IPS-11a (cell line): ENCODE measurements around the gene ADAMTSL2.

ENCODE experiments used
- H3K4me3 ChIP-seq: one replicate; pipeline ENCODE4 v1.5.1; 2013; ENCODE audit warnings: low read depth, low read length, control low read depth

The ADAMTSL2 gene

DNA sequence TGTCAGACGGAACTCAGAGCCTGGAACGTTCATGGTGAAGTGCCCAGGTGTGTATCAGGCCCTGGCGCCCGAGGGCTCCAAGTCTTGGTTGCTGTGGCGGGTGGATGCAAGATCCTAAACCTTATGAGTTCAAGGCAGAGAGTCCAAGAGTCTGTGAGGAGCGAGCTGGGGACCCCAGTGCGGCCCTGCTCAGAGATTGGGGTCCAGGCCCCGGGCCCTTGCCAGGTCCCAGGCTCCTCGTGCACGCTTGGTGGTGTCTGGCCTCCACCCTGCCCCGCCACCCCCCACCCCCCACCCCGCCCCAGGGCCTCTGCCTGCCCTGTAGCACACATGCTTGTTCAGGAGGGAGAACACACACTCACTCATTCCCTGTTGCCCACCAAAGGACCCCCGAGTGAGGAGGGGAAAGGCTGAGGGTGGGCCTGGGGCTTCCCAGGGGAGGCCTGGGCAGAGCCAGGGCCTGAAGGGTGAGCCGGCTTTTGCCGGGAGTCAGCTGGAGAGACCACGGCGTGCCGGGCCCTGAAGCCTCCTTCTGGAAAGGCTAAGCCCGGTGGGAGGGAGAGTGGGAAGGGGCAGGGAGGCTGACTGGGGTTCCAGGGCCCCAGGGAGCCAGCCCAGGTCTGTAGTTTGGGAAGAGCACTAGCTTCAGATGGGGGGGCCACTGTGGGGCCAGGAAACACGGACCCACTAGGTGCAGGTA lies 37.5 kb downstream of the ADAMTSL2 start:
- H3K4me3 ChIP-seq = no peak overlapping the region

DNA sequence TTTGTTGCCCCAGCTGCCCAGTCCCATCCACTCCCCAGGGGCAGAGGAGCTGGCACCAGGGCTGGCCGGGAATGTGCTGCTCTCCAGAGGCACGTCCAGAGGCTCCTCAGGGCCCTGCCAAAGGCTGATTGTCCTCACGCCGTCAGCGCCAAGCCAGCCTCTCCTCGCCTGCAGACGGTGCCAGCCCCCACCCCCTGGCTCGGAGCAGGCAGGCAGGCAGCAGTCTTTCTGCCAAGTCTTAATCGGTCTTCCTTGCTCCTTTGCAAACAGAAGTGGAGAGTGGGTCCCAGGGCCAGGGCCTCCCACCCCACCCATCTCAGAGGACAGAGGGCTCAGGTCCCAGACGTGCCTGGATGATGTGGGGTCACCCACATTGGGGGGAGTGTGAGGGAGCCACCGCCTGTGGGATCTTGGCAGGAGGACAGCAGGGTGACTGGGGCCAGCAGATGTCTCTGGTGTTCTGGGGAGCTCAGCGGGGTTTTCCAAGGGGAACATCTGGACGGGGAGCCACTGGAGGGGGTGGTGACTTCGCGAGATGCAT lies 38.4 kb downstream of the ADAMTSL2 start:
- no peak overlapping the region for H3K4me3 ChIP-seq

DNA sequence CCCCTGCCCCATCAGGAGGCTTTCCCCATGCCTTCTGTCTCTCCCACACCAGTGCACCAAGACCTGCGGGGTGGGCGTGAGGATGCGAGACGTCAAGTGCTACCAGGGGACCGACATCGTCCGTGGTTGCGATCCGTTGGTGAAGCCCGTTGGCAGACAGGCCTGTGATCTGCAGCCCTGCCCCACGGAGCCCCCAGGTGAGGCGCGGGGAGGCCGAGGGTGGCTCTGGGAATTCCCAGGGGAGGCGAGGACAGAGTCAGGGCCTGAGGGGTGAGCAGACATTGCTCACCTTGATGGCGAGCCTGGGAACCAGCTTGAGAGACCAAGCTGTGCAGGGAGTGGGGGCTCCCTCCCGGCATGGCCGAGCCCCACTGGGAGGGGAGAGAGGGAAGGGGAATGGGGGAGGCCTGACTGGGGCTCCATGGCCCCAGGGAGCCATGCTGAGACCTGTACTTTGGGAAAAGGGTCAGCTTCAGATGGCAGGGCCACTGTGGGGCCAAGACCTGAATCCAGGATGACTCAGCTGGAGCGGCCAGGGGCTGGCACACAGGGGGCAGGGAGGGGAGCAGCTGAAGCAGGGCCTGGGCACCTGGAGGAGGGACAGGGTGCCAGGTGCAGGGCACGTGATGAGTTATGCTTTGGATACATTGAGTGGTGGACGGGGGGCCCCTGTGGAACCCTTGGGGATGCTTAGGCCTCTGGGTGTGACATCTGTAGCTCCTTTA lies 39.4 kb downstream of the ADAMTSL2 start:
- no peak overlapping the region for H3K4me3 ChIP-seq

DNA sequence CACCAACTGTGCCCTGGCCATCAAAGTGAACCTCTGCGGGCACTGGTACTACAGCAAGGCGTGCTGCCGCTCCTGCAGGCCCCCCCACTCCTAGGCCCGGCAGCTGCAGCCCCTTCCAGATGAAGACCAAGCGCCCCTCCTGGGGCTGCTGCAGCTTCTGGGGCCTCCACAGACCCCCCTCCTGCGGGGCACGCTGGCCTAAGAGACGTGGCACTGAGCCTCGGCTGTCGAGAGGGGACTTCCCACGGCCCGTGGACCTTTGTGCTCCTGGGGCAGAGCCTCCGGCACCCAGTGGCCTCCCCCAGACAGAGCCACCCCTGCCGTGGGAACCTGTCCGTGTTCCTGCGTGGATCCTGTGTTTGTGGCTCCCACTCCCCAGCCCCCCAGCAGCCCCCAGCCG lies 40.3 kb downstream of the ADAMTSL2 start:
- H3K4me3 ChIP-seq = no peak overlapping the region

DNA sequence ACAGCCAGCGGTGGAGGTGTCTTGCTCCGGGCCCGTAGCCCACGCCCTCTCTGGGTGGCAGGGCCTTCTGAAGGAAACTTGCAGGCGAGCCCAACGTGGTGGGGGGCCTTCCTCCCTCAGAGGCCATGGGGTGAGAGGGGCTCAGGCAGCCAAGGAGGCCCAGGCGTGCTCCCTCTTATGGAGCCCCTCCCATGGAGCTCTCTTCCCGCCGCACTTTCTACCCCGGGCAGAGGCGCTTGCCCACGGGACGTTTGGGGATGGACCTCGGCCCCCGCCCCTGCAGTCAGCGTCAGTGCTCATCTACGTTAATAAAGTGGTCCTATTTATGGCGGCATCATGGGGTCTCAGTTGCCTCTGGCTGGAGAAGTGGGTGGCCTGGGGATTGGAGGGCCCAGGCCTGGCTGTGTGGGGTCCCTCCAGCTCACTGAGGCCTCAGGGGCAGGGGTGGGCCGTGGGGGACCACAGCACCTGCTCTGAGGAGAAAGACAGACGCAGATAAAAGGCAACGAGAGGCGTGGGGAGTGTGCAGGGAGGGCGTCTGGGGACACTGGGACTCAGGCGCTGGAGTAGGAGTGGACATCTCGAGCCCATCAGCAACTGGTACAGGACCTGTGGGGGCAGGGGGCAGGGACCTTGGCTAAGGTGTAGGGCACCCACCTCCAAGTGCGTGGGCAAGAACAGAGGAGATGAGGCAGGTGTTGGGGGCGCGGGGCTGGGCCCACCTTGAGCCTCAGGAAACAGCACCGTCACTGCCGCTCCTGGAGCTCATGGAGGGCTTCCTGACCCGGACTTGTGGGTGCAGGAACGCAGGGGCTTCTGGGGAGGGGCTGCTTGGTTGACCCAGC lies 40.9 kb downstream of the ADAMTSL2 start:
- no peak overlapping the region for H3K4me3 ChIP-seq

DNA sequence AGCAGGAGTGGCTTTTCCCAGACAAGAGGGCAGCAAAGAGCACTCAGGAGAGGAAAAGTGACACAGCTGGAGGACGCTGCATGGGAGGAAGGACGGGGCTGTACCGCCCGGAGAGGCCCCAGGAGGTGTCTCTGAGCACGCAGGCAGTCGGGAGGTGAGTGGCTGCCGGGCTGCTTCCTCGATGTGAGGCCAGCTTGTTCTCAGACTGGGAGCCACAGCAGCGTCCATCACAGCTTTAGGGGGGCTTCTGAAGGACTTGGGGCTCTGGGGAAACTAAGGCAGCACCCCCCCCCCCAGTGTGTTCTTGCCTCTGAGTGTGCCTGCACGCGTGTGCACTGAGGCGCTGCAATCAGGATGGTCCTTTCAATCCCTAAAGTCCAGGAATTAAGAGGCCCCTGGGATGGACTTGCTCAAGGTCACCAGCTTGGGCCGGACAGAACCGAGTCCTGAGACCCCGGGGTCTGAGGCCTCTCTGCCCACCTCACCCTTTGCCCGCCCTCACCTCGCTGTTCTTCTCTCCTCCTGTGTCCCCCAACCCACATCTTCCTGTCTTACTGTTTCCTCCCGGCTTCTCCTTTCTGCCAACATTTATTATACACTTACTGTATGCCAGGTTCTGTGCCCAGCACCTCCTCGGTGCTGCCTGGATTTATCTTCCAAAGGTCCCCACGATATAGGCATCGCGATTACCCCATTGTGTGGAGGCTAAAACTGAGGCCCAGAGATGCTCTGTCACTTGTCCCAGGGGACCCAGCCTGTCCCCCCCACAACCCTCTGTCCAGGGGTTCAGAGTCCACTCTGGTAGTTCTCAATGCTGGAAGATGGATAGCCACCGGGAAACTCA lies 41.7 kb downstream of the ADAMTSL2 start:
- H3K4me3 ChIP-seq = no peak overlapping the region

DNA sequence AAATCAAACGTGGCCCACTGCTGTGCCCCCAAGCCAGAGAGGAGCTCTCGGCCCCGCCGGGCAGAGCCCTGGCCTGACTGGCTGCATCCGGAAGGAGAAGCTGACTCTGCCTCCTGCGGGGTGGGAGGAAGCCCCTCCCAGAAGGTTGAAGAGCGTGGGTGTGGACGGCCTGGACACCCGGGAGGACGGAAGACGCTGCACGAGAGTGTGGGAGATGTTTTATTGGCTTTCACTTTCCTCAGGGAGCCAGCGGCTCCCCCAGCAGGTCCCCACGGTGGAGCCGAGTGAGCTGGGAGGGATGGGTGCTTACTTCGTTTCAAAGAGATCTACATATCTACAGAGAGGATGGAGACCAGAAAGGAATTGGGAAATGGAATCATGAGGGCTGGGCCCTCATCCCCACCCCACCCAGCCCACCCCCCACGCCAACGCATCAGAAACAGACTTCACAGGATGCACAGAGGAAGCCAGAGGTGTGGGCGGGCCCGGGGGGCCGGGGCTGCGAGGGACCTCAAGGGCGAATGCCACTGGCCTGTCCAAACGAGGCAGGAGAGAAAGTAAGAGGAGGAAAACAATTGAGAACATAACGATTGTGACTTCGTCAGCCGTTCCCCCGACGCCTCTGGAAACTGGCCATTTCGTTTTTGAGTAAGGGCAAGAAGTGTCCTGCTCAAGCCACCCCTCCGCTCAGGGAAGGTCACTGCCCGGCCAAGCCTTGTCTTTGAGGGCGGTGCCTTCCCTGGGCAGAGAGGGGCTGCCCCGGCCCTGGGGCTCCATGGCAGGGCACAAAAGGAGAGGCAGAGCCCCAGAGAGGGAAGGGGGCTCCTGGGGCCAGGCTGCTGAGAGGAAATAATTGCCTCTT lies 42.6 kb downstream of the ADAMTSL2 start:
- H3K4me3 ChIP-seq = no peak overlapping the region

DNA sequence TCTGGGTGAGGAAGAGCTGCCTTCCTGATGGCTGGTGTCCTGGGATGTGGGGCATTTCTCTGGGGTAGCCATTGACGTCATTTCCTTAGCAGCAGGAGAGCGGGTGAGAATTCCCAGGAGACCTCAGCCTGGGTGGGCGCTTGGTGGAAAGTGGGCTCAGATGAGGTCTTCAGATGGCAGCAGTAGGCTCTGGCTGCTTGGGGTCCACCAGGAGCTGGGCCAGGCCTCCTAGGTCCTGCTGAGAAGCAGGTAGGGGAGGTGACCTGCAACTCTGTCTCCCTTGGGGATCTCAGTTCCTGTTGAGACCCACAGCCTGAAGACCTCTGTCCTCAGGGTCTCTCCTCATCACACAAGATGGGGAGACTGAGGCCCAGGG lies 43.2 kb downstream of the ADAMTSL2 start:
- no peak overlapping the region for H3K4me3 ChIP-seq

DNA sequence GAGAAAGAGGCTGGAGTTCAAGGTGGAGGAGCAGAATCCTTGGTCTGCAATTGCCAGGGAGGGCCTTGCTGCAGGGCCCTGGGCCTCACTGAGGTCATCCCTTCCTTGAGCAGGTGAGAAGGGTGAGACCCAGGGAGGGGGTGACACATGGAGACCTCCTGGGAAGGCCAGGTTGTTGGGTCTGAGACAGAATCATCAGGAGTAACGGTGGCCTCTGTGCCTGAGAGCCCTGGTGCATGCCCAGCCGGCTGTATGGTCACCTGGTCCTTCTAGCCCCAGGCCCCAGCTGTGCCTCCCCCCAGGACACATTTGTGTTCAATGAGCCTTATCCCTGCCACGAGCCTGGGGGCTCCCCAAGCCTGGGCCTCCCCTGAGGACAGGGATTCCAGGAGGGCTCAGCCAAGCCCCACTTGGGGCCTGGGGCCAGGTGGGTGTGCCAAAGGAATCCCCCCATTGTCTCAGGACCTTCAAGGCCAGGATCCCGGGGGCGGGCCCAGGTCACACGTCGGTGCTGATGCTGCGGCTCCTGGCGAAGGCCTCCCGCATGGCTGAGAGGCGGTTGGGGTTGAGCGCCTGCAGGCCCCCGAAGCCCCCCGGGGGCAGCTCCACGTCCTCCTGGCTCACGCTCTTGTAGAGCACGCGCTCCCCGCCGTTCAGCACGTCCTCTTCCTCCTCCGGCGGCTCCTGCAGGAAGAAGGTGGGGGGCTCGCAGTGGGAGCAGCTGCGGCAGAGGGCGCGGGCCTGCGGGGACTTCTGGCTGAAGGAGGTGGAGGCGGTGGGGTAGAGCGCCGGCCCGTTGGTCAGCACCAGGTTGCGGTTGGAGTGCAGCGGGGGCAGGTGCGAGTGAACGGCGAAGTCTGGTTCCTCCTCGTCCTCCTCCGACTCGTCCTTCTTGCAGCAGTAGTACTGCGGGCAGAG lies 44.3 kb downstream of the ADAMTSL2 start:
- H3K4me3 ChIP-seq = no peak overlapping the region

DNA sequence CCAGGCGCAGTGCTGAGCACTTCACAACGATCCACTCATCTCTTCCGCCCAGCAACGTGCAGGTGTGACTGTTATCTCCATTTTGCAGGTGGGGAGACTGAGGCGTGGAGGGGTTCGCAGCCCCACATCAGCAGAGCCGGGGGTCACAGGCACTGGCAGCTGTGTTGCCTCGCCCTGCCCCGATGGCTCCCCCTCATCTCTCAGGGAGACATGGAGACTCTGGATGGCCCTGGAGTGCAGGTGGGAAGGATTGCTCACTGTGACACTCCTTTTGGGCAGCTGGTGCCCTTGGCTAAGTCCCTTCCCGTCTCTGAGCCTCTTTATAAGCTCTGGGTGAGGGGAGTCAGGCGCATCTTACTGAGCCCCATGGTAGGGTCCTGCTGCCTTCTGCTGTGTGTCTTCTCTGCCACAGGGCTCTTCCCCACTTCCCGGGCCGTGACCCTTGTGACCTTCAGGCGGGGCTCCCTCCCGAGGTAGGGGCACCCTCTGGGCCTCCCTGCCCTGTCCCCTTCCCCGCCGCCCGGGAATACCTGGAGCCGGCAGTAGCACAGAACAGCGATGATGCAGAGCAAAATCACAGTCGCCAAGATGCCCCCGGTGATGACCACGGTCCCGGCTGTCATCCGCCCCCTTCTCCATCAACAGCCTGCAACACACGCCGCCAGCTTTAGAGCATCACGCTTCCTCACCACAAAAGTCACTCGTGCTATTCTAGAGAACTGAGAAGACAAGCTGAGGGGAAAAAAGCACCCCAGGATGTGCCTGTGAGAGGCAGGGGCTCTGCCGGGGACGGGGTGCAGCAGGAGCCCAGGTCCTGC lies 45.3 kb downstream of the ADAMTSL2 start:
- H3K4me3 ChIP-seq = no peak overlapping the region

DNA sequence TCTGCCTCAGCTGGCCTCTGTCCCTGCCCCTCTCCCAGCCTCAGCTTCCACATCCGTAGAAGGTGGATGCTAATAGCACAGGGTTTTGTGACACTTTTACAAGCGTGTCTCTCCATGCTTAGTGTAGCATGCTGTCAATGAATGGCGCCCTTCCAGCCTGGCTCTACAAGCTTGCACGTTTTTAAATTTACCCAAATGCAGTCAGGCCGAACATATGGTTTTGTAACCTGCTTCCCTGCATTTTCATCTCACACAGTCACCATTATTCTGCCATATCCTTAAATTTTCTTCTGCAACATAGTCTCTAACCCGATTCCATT lies 45.9 kb downstream of the ADAMTSL2 start:
- no peak overlapping the region for H3K4me3 ChIP-seq

DNA sequence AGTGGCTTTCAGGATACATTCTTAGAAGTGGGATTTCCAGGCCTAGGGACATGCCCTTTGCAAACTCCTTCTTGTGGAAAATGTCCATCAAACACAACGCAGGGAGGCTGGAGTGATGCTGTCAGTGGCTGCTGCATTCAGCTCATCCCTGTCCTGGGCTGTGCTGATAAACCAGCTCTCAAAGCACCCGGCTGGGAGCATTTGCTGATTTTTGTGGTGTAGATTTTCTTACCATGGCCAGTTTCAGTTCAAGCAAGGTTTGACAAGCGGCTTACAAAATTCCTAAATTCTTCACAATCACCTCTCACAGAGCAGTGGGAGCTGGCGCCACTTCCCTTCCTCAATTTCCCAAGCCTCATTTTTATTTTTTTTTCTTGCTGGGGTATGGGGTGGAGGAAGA lies 46.5 kb downstream of the ADAMTSL2 start:
- H3K4me3 ChIP-seq = no peak overlapping the region

DNA sequence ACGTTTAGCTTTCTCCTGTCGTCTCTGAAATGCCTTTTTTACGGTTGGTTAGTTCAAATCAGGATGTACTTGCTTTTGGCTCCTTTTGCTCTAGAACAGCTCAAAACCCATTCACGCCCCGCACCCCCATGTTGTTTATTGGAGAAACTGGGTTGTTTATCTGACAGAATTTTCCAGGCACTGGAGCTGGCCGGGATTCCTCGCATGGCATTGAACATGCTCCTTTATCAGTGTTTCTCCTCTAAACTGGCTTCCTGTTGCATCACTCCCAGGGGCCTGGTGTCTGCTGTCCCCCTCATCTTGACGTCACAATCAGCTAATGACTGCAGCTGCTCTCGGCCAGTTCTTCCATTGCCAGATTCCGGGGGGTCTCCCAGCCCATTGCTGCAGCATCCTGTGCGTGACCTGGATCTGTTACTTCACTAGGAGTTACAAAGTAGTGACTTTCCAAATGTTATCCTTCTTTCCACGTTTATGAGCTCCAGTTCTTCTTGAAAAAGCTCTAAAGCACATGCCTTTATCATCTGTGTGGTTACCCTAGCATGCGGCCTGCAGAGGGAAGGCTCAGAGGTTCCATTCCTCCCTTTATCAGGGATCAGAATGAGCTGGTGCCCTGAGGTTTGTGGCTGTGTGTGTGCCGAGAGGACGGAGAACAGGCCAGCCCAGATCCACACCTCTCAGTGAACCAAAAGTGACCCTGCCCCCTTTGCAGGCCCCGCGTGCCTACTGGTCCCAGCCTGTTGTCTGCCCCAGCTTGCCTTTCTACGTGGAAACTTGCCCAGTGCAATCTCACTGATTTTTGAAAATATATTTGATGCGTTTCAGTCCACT lies 47.2 kb downstream of the ADAMTSL2 start:
- no peak overlapping the region for H3K4me3 ChIP-seq

DNA sequence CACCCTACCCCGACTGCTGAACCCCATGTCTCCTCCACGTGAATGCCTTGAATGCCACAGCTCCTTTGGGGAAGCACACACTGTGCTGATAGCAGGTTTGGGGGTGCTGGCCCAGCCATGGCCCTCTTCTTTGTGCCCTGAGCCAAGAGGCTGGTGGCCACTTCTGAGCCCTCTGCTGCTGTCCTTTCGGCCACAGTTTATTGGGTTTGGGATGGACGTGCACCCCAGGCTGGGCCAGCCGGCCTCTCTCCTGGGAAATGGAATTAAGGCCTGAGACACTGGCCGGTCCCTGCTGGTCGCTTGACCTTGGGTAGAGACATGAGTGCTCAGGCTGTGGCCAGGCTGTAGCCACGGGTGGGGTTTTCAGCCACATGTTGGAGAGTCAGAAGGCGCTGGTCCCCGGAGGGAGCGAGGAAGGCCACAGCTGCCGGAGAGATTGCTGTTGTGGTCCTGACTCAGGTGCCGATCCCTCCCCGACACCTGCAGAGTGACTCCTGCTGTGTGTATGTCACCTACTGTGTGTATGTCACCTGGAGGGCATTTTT lies 48.1 kb downstream of the ADAMTSL2 start:
- H3K4me3 ChIP-seq = no peak overlapping the region

DNA sequence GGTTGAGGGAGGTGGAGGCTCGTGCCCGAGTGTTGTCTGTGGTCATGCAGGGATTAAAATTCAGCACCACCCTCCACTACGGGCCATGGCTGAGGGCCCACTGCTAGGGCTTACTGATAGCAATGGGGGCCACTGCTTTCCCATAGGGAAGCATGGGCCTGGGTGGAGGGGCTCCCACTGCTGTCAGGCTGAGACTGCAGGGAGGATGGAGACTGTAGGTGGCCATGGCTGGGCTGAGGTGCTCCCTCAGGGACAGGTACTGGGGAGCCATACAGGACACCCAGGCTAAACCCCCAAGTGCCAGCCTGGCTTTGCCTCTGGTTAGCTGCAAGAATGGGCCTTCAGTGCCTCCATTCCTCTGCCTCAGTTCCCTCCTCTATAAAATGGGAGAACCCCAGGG lies 48.6 kb downstream of the ADAMTSL2 start:
- no peak overlapping the region for H3K4me3 ChIP-seq

DNA sequence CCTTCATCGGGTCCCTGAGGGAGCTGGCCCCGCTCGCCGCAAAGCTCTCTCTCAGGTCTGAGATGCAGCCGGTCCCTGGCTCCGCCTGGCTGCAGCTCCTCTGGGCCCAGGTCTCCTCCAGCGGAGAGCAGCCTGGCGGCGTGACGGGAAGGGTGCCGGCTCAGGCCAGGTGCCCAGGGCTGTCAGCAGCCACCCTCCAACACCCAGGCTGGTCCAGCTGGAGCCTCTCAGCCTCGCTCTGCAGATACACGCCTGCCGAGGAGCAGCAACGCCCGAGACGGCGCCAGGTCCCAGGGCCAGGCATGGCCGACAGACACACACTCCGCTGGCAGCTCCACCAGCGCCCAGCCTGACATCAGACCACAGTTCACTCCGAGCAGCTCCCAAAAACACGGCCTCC lies 49.1 kb downstream of the ADAMTSL2 start:
- no peak overlapping the region for H3K4me3 ChIP-seq

DNA sequence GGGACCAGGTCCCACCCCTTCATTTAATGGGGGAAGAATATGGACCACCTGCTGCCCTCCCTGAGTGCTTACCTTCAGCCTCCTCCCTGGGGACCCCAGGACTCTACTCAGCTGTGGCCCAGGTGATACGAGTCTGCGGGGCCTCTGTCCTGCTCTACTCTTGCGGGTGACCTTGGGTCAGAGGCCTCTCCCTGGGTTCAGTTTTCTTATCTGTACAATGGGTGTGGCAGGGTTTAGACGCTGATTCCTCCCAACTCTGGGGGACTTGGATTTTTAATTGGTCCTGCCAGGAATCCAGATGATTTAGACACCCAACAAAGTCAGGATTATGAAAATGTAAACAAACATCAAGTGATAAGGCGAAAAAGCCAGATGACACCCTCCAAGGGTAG lies 49.7 kb downstream of the ADAMTSL2 start:
- H3K4me3 ChIP-seq = no peak overlapping the region
